HG02678 (cell line): ENCODE data around the gene DLG4.
"Not testable (repeated sequence)": the region's sequence is repeated elsewhere in the genome, so short reads cannot be mapped to it uniquely, and the experiment has no call there.

Source experiments
- ATAC-seq: cut with Tn5 transposase; IDR thresholded peaks from one replicate; pipeline ENCODE4 v1.9.1; 2021; ENCODE audit warnings: mild to moderate bottlenecking, moderate library complexity; ENCODE audit not compliant: unreplicated experiment

The DLG4 gene

DNA sequence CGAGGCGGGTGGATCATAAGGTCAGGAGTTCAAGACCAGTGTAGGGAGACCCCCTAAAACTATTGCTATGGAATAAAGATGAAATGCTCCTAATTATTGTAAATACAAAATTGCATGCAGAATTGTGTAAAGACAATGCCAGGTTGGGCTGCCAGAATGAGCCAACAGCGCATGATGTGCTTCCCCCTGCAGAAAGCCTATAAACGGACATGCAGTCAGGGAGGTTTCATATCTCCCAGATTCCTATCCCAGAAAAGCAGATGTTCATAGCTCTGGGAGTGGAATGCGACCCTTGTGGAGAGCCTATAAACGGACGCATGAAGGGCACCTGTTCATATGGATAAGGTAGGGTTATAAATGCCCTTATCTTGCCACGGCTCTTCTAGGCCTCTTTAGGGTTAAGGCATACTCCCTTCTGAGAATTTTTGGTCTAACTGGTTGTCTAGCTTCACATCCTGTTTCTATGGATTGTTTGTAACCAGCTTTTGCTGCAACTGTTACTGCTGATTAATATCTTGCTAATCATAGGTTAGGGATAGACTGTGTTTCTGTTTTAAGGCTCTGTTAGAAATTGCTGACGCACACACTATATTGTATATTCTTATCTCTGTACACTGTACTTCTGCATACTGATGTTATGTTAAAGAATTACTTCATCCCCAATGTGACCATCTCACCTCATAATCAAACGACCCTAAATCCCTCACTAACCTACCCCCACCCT, 50.6 kb downstream of the DLG4 start:
- ATAC-seq, result not testable (repeated sequence)

DNA sequence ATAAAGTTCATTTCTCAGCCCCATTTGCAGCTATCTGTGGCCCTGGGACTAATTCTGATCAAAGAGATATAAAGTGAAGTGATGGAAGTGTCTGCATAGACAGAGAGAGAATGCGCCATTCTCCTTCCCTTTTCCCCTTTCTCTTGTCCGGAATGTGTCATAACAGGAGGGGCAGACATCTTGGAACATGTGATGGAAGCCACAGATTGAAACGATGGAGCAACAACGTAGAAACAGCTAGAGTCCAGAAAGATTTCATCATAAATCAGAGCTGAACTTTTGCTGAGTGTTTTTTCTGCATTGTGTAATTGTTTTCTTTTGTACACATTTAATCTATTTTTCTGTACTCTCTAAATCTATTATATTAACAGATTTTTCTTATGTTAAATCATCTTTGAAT, 51.8 kb downstream of the DLG4 start:
- no peak for ATAC-seq

DNA sequence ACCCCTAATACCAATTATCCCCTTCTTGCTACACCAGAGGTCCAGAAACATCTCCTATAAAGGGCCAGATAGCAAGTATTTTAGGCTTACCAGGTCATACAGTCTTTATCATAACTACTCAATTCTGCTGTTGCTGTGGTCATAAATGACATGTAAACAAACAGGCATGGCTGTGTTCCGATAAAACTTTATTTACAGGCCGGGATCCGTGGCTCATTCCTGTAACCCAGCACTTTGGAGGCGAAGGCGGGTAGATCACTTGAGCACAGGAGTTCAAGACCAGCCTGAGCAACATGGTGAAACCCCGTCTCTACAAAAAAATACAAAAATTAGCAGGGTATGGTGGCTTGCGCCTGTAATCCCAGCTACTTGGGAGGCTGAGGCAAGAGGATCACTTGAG, 52.8 kb downstream of the DLG4 start:
- no peak for ATAC-seq

DNA sequence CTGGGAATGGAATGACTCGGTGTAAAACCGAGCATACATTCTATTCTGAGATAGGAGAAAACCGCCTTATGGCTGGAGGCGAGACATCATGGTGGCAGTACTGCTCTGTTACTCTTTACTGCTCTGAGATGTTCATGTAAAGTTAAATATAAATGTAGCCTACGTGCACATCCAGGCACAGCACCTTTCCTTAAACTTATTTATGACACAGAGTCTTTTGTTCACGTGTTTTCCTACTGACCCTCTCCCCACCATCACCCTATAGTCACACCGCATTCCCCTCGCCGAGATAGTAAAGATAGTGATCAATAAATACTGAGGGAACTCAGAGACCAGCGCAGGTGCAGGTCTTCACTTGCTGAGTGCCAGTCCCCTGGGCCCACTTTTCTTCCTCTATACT, 60.1 kb downstream of the DLG4 start:
- not testable (repeated sequence) for ATAC-seq

DNA sequence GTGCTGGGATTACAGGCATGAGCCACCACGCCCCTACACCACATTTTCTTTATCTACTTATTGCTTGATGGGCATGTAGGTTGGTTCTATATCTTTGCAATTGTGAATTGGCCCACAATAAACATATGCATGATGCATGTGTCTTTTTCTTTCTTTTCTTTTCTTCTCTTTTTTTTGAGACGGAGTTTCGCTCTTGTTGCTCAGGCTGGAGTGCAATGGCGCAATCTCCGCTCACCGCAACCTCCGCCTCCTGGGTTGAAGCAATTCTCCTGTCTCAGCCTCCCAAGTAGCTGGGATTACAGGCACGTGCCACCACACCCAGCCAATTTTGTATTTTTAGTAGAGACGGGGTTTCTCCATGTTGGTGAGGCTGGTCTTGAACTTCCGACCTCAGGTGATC, 61.2 kb downstream of the DLG4 start:
- not testable (repeated sequence) for ATAC-seq

DNA sequence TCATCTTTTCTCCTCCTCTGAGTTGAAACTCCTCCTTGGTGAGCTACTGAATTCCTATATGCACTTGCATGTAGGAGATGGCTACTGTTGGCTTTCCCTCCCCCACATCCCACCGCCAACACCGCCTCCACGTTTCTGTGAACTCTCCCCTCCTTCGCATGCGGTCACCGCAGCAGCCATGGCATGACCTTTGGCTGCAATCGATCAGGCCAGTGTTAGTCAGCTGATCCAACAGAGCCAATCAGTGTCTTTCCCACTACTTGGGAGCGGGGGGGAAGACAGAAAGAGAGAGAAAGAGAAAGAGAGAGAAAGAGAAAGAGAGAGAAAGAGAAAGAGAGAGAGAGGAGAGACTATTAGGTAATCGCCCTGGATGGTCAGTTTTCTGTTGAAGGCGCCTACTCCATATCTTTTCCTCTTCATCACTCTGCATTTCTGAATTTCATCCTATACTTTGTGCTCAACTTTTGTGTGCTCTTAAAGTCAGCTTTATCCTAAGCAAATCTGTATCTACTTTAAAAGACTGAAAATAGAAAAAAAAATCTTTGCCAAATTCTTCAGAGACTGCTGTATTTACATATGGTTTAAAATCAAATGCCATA, 63.2 kb downstream of the DLG4 start:
- ATAC-seq, result no peak

DNA sequence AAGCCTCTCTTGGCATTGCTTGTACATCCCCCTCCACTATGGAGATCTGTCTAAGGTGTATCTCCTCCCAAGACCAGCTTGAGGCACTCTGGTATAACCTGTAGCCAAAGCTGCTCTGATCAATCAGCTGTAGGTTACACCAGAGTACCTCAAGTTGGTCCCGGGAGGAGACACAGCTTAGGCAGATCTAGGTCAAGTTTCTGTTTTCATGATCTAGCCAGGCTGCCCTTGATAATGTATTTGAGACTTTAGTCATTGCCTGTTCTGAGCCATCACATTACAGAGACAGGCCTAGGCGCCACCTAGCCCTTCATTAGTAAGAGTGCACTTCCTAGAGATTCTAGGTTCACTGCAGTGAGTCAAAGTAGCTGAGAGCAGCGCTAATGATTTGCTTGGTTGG, 71.9 kb downstream of the DLG4 start:
- ATAC-seq, result no peak

DNA sequence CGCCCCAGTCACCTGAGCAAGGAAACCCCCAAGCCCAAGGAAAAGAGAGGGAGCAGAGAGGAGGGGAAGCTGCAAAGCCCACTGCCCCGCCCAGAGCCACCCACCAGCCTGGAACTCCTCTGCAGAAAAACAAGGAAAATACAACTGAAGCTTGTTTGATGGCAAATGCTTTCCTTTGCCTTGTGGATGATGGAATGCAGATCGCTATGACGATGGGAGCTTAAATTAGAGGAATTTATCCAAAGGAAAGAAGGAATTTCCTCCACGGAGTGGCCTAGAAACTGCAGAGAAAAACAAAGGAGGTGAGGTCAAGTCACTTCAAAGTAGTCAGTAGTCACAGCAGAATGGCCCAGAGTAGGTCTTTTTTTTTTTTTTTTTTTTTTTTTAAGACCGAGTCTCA, 73.5 kb downstream of the DLG4 start:
- ATAC-seq, result no peak

DNA sequence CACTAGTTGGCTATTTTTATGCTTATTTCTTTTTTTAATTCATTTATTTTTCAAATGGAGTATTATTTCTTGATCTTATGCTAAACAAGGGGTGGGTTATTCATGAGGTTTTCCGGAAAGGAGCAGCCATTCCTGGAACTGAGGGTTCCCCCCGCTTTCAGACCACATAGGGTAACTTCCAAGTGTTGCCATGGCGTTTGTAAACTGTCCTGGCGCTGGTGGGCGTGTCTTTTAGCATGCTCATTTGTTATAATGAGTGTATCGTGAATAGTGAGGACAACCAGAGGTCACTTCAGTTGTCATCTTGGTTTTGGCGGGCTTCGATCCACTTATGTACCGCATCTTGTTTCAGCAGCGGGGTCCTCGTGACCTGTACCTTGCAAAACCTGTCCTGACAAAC, 75.4 kb downstream of the DLG4 start:
- no peak for ATAC-seq

DNA sequence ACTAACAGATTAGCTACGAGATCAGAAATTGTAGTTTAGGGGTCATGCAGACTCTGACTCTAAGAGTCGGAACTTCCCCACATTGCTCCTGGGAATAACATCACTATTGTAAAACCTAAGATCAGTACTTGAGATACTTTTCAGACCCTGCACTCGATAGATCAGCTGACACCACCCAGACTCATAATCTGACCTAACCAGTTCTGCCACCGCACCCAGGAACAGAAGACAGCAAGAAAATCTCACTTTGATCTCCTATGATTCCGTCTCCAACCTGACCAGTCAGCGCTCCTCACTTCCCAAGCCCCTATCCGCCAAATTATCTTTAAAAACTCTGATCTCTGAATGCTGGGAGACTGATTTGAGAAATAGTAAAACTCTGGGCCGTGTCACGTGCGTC, 77.8 kb downstream of the DLG4 start:
- no peak for ATAC-seq

DNA sequence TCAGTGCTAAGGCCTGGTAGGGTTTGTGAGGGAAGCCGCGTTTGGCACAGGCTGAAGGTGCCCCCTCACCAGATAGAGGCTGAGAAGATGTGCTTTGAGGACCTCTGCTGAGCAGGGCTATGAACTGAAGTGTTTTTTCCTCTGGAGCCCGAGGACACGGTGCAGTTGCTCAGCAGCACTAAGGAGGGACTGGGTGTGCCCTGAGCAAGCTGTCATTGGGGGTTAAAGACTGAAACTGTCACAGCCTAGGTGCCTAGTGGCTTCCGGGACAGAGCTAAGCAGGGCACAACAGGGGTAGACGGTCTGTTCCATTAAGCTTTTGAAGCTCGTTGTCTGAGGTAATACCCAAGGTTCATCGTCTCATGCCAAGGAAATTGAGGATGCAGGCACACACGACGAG, 80.2 kb downstream of the DLG4 start:
- ATAC-seq, result no peak

DNA sequence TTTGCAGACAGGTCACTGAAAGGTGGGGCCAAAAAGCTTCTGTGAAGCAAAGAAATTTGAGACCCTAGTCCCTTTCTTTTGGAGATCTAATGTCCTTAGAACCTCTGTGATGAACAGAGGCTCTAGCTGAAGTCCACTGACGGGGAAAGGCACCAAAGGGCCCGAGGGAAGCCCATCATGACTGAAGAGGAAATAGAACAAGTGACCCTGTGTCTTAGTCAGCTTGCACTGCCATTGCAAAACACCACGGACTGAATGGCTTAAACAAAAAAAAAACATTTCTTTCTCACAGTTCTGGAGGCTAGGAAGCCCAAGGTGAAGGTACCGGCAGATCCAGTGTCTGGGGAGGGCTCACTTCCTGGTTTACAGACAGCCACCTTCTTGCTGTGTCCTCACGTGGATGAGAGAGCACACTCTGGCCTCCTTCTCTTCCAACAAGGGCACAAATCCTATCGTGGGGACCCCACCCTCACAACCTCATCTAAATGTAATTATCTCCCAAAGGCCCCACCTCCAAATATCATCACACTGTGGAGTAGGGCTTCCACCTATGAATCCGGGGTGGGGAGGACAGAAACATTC, 80.7 kb downstream of the DLG4 start:
- ATAC-seq, result no peak

DNA sequence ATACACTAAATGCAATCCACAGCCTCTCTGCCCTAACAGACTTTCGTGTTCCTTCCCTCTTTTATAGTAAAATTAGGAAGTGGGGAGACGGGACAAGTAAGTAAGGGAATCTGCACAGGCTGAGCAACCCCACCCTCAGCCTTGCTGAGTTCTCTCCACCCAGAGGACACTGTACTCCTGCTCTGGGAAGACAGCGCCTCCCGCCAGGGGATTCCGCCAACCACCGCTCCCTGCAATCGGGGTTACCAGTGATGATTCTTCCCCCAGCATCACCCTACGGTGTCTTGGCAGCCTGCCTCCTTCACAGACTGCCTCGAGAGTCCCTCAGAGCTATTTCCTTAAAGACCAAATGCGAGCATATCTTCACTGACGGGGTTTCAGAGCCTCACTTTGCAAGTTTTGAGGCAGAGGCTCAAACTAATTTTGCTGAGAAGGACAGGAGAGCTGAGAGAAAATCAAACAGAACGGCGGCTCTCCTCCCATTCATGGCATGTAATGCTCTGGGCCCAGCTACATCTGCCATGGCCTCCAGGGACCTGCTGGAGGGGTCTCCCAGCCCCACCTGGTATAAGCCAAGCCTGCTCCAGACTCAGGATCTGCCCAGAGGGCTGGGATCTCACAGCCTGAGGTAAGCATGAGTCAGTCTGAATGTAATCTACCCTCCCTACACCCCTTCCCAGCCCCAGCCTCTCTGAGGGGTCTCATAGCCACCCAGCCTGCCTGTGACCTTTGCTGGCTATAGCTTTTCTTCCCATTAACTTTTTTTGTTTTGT, 82.3 kb downstream of the DLG4 start:
- ATAC-seq, result no peak
